GM18519 (cell line): ENCODE results near the gene SIPA1L3.

Experiments used
- ATAC-seq: cut with Tn5 transposase; IDR thresholded peaks from one replicate; pipeline ENCODE4 v1.9.1; 2021; ENCODE audit warnings: mild to moderate bottlenecking, moderate library complexity; ENCODE audit not compliant: unreplicated experiment, low FRiP score

The SIPA1L3 gene

DNA sequence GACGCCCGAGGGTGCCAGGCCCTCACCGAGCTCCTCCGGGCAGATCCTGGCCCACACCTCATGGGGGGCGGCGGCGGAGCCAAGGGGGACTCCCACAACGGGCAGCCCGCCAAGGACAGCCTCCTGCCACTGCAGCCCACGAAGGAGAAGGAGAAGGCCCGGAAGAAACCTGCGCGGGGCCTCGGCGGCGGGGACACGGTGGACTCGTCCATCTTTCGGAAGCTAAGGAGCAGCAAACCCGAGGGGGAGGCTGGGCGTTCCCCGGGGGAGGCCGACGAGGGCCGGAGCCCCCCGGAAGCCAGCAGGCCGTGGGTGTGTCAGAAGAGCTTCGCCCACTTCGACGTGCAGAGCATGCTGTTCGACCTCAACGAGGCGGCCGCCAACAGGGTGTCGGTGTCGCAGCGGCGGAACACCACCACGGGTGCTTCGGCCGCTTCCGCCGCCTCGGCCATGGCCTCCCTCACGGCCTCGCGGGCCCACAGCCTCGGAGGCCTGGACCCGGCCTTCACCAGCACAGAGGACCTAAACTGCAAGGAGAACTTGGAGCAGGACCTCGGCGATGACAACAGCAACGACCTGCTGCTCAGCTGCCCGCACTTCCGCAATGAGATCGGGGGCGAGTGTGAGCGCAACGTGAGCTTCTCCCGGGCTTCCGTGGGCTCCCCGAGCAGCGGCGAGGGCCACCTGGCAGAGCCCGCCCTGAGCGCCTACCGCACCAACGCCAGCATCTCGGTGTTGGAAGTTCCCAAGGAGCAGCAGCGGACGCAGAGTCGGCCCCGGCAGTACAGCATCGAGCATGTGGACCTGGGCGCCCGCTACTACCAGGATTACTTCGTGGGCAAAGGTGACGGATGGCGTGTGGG lies 175.5 kb downstream of the SIPA1L3 start:
- no peak for ATAC-seq

DNA sequence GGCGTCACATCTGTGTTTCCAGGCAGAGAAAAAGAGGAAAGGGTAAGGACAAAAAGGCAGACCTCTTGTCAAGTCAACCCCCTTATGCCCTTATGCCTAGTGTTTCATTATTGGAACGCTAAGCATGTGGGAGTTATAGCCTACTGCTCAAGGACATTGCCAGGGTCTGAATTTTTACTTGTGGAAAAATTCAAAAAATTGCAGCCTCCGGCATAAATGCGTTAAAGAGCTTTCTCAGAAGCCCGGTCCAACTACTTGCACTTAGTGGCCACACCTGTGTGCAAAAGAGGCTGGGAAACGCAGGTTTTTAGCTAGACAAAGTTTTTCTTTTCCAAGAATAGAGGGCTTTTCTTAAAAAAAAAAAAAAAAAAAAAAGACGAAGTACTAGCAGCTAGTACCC lies 177.2 kb downstream of the SIPA1L3 start:
- ATAC-seq = no peak

DNA sequence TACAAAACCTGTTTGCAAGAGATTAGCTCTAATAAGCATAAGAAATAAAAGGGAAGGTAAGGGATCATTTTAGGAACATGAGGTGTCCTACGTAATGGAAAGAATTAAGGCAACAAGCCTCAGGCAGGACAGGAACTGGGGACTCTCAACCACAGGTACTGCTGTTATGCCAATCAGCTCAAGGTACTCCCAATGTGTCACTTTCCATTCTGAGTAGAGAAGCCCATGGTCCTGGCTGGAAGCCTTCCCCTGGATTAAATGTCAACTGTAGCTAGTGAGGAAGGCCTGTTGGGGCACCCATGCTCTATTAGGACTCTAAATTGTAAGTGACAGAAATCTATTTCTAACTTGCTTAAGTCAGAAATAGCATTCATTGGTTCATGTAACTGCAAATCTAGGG lies 182.4 kb downstream of the SIPA1L3 start:
- ATAC-seq = no peak

DNA sequence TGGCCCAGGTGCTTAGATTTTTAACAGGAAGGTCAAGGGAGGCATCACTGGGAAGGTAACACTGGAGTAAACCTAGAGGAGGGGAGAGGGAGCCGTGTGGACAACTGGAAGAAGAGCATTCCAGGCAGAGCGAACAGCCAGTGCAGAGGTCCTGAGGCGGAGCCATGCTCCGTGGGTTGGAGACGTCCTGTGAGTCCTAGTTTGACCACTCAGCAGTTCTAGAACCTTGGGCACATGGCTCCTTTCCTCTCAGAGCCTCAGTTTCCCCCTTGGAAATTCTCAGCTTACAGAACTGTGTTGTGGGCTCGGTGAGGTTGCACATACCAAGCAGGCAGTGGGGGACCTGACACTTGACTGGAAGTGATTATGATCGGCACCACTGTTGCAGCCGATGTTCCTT lies 186.1 kb downstream of the SIPA1L3 start:
- no peak for ATAC-seq

DNA sequence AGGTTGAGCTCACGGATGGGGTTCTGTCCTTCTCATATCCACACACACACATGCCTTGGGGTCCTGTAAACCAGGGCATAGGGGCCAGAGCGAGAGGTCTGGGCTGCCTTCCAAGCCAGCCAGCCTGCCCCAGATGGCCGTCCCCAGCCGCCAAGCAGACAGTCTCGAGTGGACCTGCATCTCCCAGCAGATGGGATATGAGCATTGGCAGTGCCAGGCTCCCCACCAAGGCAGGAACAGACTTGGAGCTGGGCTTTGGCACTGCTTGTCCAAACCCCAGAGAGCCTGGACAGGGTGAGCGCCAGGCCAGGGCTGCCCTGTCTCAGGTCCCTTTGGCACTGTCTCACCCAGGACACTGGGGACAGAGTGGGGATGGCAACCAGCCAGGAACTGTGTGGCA lies 186.6 kb downstream of the SIPA1L3 start:
- ATAC-seq = no peak

DNA sequence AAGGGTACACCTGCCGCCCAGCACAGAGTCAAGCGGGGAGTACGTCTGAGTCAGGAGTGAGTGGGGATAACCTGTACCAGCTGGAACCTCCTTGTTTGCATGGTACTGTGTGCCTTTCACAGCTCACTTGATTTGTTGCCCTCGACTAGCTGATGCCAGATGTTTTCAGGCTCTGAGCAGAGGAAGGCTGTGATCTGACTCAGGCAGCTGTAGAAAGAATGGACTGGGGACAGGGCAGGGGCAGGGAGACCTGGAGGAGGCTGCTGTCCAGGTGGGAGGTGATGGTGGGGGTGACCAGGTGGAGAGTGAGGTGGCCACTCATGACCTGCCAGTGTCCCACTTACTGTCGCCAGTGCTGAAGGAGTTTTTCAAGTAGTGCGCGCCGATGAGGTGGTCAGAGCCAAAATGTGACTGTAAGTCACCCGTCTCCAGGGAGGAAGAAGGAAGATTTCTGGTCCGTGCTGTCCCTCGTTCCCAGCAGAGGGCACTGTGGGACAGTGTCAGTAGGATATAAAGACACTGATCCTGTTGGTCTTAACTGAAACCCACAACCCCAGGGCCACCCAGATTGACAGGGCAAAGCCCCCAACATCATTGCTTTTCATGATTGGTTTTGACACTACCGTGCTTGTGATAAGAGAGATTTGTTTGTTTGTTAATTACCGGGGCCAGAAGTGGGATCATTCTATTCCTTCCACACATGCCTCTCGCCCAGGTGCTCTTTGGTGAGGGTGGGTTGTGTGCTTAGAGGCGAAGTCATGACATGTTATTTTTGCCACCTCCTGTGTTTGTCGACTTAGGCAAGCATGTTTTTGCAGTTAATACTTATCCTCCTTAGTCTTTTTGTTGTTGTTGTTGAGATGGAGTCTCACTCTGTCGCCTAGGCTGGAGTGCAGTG lies 188.7 kb downstream of the SIPA1L3 start:
- no peak for ATAC-seq

DNA sequence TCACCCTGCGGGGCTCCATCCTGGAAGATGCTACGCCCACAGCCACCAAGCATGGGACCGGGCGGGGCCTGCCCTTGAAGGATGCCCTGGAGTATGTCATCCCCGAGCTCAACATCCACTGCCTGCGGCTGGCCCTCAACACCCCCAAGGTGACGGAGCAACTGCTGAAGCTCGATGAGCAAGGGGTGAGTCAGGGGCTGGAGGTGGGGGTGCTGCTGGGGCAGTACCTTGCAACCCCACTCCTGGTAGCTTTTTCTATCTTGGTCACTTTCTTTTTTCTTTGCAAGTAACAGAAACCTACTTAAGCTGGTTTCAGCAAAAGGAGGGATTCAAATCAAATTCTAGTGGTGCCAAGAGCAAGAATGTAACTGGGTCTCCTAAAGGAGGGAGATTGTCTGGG lies 193.0 kb downstream of the SIPA1L3 start:
- ATAC-seq = no peak

DNA sequence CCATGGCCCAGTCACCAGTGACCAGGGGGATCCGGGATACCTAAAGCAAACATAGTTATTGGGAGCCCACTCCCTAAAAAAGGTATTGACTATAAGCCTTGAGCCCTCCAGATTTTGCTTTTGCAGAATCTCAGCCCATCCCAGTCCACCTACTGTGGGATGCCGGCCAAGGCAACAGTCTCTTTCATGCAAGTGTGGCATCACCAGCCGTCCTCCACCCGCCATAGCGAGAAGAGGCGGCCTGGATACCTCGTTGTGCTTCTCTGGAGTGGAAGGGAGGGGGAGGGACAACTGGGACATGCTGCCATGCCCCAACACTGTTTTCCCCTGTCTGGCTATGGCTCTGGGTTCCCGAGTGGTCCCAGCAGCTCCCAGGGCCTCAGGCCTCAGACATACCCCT lies 193.6 kb downstream of the SIPA1L3 start:
- no peak for ATAC-seq

DNA sequence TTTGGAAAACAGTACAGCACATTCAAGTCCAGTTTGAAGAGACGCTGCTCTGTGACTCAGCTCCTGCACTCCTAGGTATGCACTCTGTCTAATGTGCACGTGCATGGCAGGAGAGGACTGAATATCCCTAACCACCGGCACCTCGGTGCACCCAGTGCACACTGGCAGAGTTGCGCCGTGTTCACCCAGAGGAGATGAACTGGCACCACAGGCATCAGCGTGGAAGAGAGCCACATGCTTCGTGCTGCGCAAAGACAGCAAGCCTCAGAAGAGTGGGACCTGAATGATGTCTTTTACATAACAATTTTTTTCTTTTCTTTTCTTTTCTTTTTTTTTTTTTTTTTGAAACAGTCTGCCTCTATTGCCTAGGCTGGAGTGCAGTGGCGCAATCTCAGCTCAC lies 194.7 kb downstream of the SIPA1L3 start:
- no peak for ATAC-seq

DNA sequence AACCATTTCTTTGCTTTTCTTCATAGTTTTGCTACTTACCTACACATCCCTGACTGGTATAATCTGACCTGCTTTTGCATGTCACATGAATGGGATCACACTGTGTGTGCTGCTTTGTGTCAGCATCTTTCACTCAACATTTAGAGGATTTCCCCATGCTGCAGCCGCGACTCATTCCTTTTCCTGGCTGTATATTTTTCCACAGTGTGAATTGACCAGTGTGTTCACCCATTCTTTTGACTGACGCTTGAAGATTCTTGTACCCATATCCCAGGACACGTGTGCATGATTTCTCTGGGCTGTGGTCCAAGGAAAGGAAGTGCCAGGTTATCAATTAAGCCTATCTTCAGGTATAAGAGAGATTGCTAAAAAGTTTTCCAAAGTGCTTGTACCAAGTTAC lies 198.6 kb downstream of the SIPA1L3 start:
- ATAC-seq = no peak

DNA sequence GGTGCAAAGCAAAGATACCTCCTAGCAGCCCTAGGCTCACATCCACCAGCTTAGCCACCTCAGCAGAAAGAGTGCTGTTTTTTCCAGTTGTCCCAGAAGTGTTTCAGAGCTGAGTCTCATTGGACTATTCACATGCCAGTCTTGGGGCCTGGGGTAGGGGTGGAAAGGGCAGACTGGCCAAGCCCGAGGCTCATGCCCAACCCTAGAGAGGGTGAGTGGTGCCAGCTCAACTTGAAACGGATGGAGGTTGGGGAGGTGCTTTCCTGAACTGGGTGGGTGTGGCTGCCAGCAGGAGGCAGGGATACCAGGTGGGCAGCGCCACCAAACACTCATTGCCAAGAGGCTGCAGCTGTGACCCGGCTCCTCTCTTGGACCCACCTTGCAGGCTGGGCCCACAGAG lies 200.1 kb downstream of the SIPA1L3 start:
- ATAC-seq = no peak

DNA sequence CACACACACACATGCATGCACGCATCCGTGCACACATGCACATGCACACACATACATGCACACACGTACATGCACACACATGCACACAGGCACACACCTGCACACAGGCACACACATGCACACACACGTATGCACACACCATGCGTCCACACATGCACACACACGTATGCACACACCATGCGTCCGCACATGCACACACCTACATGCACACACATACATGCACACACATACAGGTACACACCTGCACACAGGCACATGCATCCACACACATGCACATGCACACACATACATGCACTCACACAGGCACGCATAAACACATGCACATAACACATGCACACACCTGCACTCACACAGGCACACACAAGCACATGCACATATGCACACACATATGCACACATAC lies 204.9 kb downstream of the SIPA1L3 start:
- no peak for ATAC-seq

DNA sequence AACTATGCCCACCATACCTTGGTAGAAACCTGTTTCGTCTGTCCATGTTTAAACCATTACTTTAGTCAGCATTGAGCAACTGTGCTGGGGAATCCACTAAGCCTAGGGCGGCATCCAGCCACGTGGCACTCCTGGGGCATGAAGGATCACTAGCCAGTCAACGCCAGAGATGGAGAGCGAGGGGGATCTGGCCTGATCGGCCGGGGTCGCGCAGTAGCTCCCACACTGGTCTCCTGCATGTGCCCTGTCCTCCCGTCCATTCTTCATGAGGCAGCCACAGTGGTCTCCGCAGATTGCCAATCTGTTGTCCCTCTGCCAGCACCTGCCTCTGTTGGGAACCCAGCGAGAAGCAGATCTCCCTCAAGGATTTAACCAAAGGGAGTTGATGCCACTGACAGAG lies 207.6 kb downstream of the SIPA1L3 start:
- no peak for ATAC-seq

DNA sequence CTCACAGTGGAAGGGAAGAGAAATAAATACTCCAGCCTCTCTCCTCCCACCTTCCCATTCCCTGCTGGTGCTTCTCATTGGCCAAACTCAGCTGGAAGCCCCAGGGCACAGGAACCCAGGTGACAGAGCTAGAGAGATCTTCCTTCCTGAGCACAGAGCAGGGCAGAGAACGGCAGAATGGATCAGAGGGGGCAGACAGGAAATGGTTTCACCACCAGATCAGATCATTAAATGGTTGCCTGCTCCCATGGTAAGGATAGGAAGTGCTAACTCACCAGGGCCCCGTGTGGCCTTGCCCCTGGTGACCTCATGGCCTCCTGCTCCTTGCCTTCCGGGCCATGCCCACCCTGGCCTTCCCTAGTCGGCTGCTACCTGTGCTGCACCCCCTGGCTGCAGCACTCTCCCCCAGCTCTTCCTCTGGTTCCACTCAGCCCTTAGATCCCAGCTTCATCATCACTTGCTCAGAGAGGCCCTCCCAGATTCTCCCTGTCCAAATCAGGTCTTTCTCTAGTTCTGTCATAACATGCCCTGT lies 208.3 kb downstream of the SIPA1L3 start:
- no peak for ATAC-seq

DNA sequence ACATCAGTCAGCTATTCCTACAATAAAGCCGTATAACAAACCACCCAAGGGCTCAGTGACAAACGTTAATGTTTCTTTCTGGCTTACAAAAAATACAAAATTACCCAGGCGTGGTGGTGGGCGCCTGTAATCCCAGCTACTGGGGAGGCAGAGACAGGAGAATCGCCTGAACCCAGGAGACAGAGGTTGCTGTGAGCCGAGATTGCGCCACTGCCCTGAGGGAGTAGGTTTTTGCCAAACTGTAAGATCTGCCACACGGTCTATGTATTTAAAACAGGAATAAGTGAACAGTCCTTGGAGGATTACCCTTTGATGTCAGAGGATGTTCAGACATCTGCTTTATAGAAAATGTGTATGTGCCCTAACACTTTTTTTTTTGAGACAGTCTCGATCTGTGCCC lies 211.2 kb downstream of the SIPA1L3 start:
- no peak for ATAC-seq

DNA sequence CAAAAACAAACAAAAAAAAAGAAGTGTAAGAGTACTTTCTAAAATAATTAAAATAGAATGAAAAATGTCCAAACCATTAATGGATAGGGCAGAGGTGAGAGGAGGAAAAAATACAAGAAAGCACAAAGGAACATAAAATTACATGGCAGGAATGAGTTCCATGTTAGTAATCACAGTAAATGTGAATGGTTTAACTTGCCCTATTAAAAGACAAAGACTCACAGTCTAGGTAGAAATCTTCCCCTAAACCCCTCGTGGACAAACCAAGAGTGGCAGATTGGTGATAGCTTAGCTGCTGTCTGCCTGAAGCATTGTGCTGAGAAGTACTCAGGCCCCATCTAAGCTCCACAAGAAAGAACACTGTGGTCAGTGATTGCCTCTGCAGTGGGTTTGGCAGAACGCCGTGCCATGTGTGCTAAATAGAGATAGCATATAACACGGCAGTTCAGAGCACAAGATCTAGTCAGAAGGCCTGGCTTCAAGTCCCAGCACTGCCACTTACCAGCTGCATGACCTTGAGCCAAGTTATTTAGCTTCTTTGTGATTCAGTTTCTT lies 213.5 kb downstream of the SIPA1L3 start:
- no peak for ATAC-seq

DNA sequence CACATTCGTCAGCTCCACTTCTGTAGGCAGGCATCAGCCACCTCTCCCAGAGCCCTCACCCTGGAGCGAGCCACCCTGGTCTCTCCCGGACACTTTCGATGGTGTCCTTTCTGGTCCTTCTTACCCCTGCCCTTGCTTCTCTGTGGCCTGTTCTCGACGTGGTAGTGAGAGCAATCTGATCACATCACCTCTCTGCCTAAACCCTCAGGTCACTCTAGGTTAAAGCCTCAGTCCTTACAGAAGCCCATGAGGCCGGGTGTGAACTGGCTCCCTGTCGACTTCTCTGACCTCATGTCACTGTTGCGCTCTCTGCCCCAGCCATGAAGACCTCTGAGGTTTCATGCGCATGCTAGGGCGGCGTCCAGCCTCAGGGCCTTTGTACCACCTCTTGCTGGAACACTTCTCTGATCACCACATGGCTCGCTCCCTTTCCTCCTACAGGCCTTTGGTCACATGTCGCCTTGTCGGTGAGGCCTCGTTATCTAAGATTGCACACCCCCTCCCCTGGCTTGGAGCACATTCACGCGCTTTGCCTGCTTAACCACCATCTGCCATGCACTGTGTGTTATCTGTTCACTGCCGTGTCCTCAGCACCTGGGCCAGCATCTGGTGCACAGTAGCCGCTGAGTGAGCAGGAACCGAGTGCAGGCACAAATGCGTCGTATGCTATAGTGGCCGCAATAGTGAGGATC lies 215.5 kb downstream of the SIPA1L3 start:
- no peak for ATAC-seq

DNA sequence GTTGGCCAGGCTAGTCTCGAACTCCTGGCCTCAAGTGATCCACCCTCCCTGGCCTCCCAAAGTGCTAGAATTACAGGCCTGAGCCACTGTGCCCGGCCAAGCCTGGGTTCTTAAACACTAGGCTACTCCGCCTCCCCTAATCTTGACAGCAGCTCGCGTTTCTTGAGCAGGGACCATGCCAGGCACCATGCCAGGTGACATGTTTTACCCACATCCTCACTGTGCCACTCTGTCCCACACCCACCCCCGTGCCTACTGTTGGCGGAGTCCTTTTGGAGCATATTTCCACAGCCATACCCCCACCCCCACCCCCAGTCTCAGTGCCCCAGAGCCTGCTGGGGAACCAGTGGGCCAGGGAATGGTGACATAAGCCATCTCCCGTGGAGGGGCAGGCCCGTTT lies 218.2 kb downstream of the SIPA1L3 start:
- ATAC-seq = no peak

DNA sequence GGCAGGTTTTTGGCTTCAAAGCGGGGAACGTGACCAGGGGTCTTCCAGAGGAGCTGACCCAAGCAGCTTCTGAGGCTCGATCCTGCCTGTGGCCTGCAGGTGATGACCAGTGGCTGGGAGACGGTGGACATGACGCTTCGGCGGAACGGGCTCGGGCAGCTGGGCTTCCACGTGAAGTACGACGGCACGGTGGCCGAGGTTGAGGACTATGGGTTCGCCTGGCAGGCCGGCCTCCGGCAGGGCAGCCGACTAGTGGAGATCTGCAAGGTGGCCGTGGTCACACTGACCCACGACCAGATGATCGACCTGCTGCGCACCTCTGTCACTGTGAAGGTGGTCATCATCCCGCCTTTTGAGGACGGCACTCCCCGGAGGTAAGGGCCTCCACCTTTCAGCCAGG lies 223.4 kb downstream of the SIPA1L3 start:
- ATAC-seq = no peak

DNA sequence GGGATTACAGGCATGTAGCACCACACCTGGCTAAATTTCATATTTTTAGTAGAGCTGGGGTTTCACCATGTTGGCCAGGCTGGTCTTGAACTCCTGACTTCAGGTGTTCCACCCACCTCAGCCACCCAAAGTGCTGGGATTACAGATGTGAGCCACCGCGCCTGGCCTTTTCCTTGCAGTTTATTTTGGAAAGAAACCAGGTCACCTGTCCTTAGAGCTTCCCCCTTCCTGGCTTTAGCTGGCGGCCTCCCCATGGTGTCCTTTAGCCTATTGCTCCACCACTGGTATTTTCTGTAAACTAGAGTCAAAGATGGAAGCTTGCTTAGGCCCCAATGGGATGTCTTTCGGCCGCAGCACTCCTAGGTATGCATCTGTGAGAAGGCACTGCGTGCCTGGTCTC lies 225.8 kb downstream of the SIPA1L3 start:
- no peak for ATAC-seq

DNA sequence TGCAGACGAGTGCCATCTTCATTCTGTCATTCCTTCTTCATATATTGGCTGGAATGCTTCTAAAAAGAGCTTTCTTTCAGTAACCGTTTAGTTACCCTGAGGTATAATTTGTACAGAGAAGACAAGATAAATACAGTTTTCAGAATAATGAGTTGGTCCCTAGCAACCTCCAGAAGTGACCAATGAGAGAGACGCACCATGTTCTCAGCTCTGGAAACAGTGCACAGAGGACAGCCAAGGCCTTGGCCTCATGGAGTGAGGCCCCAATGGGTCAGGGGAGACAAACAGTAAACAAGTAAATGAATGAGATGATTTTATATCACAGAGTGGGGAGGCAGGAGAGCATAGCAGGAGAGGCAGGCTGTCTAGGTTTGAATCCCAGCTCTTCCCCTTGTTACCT lies 226.3 kb downstream of the SIPA1L3 start:
- ATAC-seq = no peak
